ENCODE measurements around the gene SP3. TPM values are rescaled to one million over a fixed set of nuclear protein-coding genes. Genes with fewer than 3 reads are reported as not detected.

Gene SP3
- total RNA-seq, 2 donors from 2014 or later: 70.0 to 74.4 TPM

- ATAC-seq (ENCODE audit: insufficient number of reproducible peaks, low FRiP score, low read depth) (no peak), DNase-seq (ENCODE audit: low spot score) (no peak)
These were observed 32.6 kb upstream of the SP3 start for GRCh38 chr2:173997753-173998152.

GRCh38 chr2:173997269-173997668 is 32.1 kb upstream of the SP3 start:
- peak; percentile 67 for ATAC-seq (ENCODE audit: insufficient number of reproducible peaks, low FRiP score, low read depth)
- H3K27ac ChIP-seq: peak overlapping the region; percentile 12 to 16

More at GRCh38 chr2:173997753-173998152, 32.6 kb upstream of the SP3 start:
- no peak for TF ChIP-seq CTCF (IDR thresholded peaks at IDR 0.05)
- Histone ChIP-seq H3K4me1 (ENCODE audit: control insufficient read depth in 1 of 2, low read depth in 2 of 2) (peaks cover 29 to 64% of the 10 kb centered on the region in 2 donors), H3K36me3 (no peaks in the 10 kb centered on the region), H3K9me3 (no peaks in the 10 kb centered on the region), H3K4me3 (no peak overlapping the region), H3K27me3 (replicated peaks; ENCODE audit: insufficient read depth) (no peaks in the 10 kb centered on the region), H3K27ac (peak overlapping the region; percentile 16 to 70)

GRCh38 chr2:173996766-173997165 is 31.6 kb upstream of the SP3 start:
- H3K36me3 ChIP-seq: no peaks in the 10 kb centered on the region
- no peak for ATAC-seq (ENCODE audit: insufficient number of reproducible peaks, low FRiP score, low read depth)
- no peaks in the 10 kb centered on the region for H3K27me3 ChIP-seq (replicated peaks; ENCODE audit: insufficient read depth)
- peaks cover 36 to 73% of the 10 kb centered on the region in 2 donors for H3K4me1 ChIP-seq (ENCODE audit: control insufficient read depth in 1 of 2, low read depth in 2 of 2)
- peak overlapping the region; percentile 12 to 16 for H3K27ac ChIP-seq
- DNase-seq (ENCODE audit: low spot score): no peak
- H3K4me3 ChIP-seq: no peak overlapping the region
- no peak for TF ChIP-seq CTCF (IDR thresholded peaks at IDR 0.05)
- no peaks in the 10 kb centered on the region for H3K9me3 ChIP-seq

More at GRCh38 chr2:173997269-173997668, 32.1 kb upstream of the SP3 start:
- Histone ChIP-seq H3K27me3 (replicated peaks; ENCODE audit: insufficient read depth) (no peaks in the 10 kb centered on the region), H3K36me3 (no peaks in the 10 kb centered on the region), H3K4me1 (ENCODE audit: control insufficient read depth in 1 of 2, low read depth in 2 of 2) (peaks cover 31 to 68% of the 10 kb centered on the region in 2 donors), H3K4me3 (no peak overlapping the region), H3K9me3 (no peaks in the 10 kb centered on the region)
- TF ChIP-seq CTCF (IDR thresholded peaks at IDR 0.05): no peak
- DNase-seq (ENCODE audit: low spot score): peak; percentile 67

- Histone ChIP-seq H3K27me3 (replicated peaks; ENCODE audit: insufficient read depth) (no peaks in the 10 kb centered on the region), H3K27ac (no peak overlapping the region), H3K4me1 (ENCODE audit: control insufficient read depth in 1 of 2, low read depth in 2 of 2) (peaks cover 44 to 77% of the 10 kb centered on the region in 2 donors), H3K9me3 (no peaks in the 10 kb centered on the region), H3K36me3 (no peaks in the 10 kb centered on the region), H3K4me3 (no peak overlapping the region)
- ATAC-seq (ENCODE audit: insufficient number of reproducible peaks, low FRiP score, low read depth): no peak
- DNase-seq (ENCODE audit: low spot score): no peak
- TF ChIP-seq CTCF (IDR thresholded peaks at IDR 0.05): no peak
These were observed 28.3 kb upstream of the SP3 start for GRCh38 chr2:173993459-173993858.

GRCh38 chr2:173991856-173992588 is 26.8 kb upstream of the SP3 start:
- Histone ChIP-seq H3K27me3 (replicated peaks; ENCODE audit: insufficient read depth) (no peaks in the 10 kb centered on the region), H3K9me3 (no peaks in the 10 kb centered on the region), H3K4me3 (peak overlapping the region; percentile 46), H3K27ac (peak overlapping the region; percentile 71 to 83), H3K36me3 (no peaks in the 10 kb centered on the region), H3K4me1 (ENCODE audit: control insufficient read depth in 1 of 2, low read depth in 2 of 2) (peaks cover 32 to 77% of the 10 kb centered on the region in 2 donors)
- ATAC-seq (ENCODE audit: insufficient number of reproducible peaks, low FRiP score, low read depth): no peak
- DNase-seq (ENCODE audit: low spot score): peak; percentile 62
- TF ChIP-seq CTCF (IDR thresholded peaks at IDR 0.05): no peak
